Measurements from ENCODE around the gene CNTNAP2.

- TF ChIP-seq CTCF (IDR thresholded peaks at IDR 0.05) (no peak), POLR2A (IDR thresholded peaks at IDR 0.05) (no peak)
These were observed 1187.8 kb downstream of the CNTNAP2 start for GRCh38 chr7:147304376-147304775.
